ENCODE data around the gene TP53BP2.
"Not testable (repeated sequence)": the region's sequence is repeated elsewhere in the genome, so short reads cannot be mapped to it uniquely, and the experiment has no call there.

TP53BP2 gene

GRCh38 chr1:223819730-223820514 lies 25.8 kb downstream of the TP53BP2 start:
- H3K4me3 ChIP-seq (ENCODE audit: low read length): no peak overlapping the region
- peaks cover 33% of the 10 kb centered on the region for H3K36me3 ChIP-seq (ENCODE audit: insufficient read depth, low read length)
- H2AFZ ChIP-seq (ENCODE audit: low read depth, low read length): no peak overlapping the region
- H3K4me1 ChIP-seq (ENCODE audit: insufficient read depth, low read length): no peaks in the 10 kb centered on the region
- no peaks in the 10 kb centered on the region for H3K9me3 ChIP-seq (ENCODE audit: low read length)
- H3K27me3 ChIP-seq (ENCODE audit: insufficient read depth, low read length): no peaks in the 10 kb centered on the region

GRCh38 chr1:223817265-223817664 lies 28.5 kb downstream of the TP53BP2 start:
- H3K27me3 ChIP-seq (ENCODE audit: insufficient read depth, low read length); H2AFZ ChIP-seq (ENCODE audit: low read depth, low read length); H3K9me3 ChIP-seq (ENCODE audit: low read length); H3K4me1 ChIP-seq (ENCODE audit: insufficient read depth, low read length); H3K4me3 ChIP-seq (ENCODE audit: low read length): not testable (repeated sequence)
- H3K36me3 ChIP-seq (ENCODE audit: insufficient read depth, low read length): peaks cover 55% of the 10 kb centered on the region

- H3K36me3 ChIP-seq (ENCODE audit: insufficient read depth, low read length): peaks cover 55% of the 10 kb centered on the region
- H3K4me3 ChIP-seq (ENCODE audit: low read length): no peak overlapping the region
Observed at GRCh38 chr1:223815865-223816264, 29.9 kb downstream of the TP53BP2 start.

GRCh38 chr1:223815020-223815853 lies 30.5 kb downstream of the TP53BP2 start:
- Histone ChIP-seq H3K9me3 (ENCODE audit: low read length) (no peaks in the 10 kb centered on the region), H3K4me1 (ENCODE audit: insufficient read depth, low read length) (no peaks in the 10 kb centered on the region), H3K27me3 (ENCODE audit: insufficient read depth, low read length) (no peaks in the 10 kb centered on the region), H2AFZ (ENCODE audit: low read depth, low read length) (no peak overlapping the region), H3K4me3 (ENCODE audit: low read length) (no peak overlapping the region), H3K36me3 (ENCODE audit: insufficient read depth, low read length) (peaks cover 55% of the 10 kb centered on the region)

More at GRCh38 chr1:223815865-223816264, 29.9 kb downstream of the TP53BP2 start:
- no peaks in the 10 kb centered on the region for H3K9me3 ChIP-seq (ENCODE audit: low read length)
- no peak overlapping the region for H2AFZ ChIP-seq (ENCODE audit: low read depth, low read length)
- H3K27me3 ChIP-seq (ENCODE audit: insufficient read depth, low read length): no peaks in the 10 kb centered on the region
- no peaks in the 10 kb centered on the region for H3K4me1 ChIP-seq (ENCODE audit: insufficient read depth, low read length)

GRCh38 chr1:223813645-223814044 lies 32.1 kb downstream of the TP53BP2 start:
- Histone ChIP-seq H3K9me3 (ENCODE audit: low read length) (no peaks in the 10 kb centered on the region), H3K4me1 (ENCODE audit: insufficient read depth, low read length) (no peaks in the 10 kb centered on the region), H3K27me3 (ENCODE audit: insufficient read depth, low read length) (no peaks in the 10 kb centered on the region), H3K4me3 (ENCODE audit: low read length) (no peak overlapping the region), H3K36me3 (ENCODE audit: insufficient read depth, low read length) (peaks cover 59% of the 10 kb centered on the region), H2AFZ (ENCODE audit: low read depth, low read length) (no peak overlapping the region)

GRCh38 chr1:223811634-223812101 lies 34.1 kb downstream of the TP53BP2 start:
- Histone ChIP-seq H3K4me1 (ENCODE audit: insufficient read depth, low read length) (no peaks in the 10 kb centered on the region), H3K9me3 (ENCODE audit: low read length) (peaks cover 4% of the 10 kb centered on the region), H3K36me3 (ENCODE audit: insufficient read depth, low read length) (peaks cover 67% of the 10 kb centered on the region), H3K4me3 (ENCODE audit: low read length) (no peak overlapping the region), H2AFZ (ENCODE audit: low read depth, low read length) (no peak overlapping the region), H3K27me3 (ENCODE audit: insufficient read depth, low read length) (no peaks in the 10 kb centered on the region)

- Histone ChIP-seq H3K4me1 (ENCODE audit: insufficient read depth, low read length) (no peaks in the 10 kb centered on the region), H3K9me3 (ENCODE audit: low read length) (peaks cover 4% of the 10 kb centered on the region), H2AFZ (ENCODE audit: low read depth, low read length) (no peak overlapping the region), H3K36me3 (ENCODE audit: insufficient read depth, low read length) (peaks cover 72% of the 10 kb centered on the region), H3K27me3 (ENCODE audit: insufficient read depth, low read length) (no peaks in the 10 kb centered on the region), H3K4me3 (ENCODE audit: low read length) (no peak overlapping the region)
Observed at GRCh38 chr1:223810586-223810985, 35.2 kb downstream of the TP53BP2 start.

GRCh38 chr1:223809905-223810304 lies 35.8 kb downstream of the TP53BP2 start:
- not testable (repeated sequence) for H3K9me3 ChIP-seq (ENCODE audit: low read length); H3K4me3 ChIP-seq (ENCODE audit: low read length); H2AFZ ChIP-seq (ENCODE audit: low read depth, low read length); H3K4me1 ChIP-seq (ENCODE audit: insufficient read depth, low read length); H3K27me3 ChIP-seq (ENCODE audit: insufficient read depth, low read length)
- H3K36me3 ChIP-seq (ENCODE audit: insufficient read depth, low read length): peaks cover 78% of the 10 kb centered on the region

GRCh38 chr1:223803211-223803610 lies 42.5 kb downstream of the TP53BP2 start:
- no peak overlapping the region for H2AFZ ChIP-seq (ENCODE audit: low read depth, low read length)
- no peak overlapping the region for H3K4me3 ChIP-seq (ENCODE audit: low read length)
- H3K9me3 ChIP-seq (ENCODE audit: low read length): peaks cover 4% of the 10 kb centered on the region
- no peaks in the 10 kb centered on the region for H3K27me3 ChIP-seq (ENCODE audit: insufficient read depth, low read length)
- H3K36me3 ChIP-seq (ENCODE audit: insufficient read depth, low read length): peaks cover 85% of the 10 kb centered on the region
- H3K4me1 ChIP-seq (ENCODE audit: insufficient read depth, low read length): no peaks in the 10 kb centered on the region

GRCh38 chr1:223802602-223803001 lies 43.1 kb downstream of the TP53BP2 start:
- peaks cover 87% of the 10 kb centered on the region for H3K36me3 ChIP-seq (ENCODE audit: insufficient read depth, low read length)
- no peak overlapping the region for H3K4me3 ChIP-seq (ENCODE audit: low read length)
- H3K9me3 ChIP-seq (ENCODE audit: low read length): no peaks in the 10 kb centered on the region
- no peak overlapping the region for H2AFZ ChIP-seq (ENCODE audit: low read depth, low read length)
- H3K4me1 ChIP-seq (ENCODE audit: insufficient read depth, low read length): no peaks in the 10 kb centered on the region
- no peaks in the 10 kb centered on the region for H3K27me3 ChIP-seq (ENCODE audit: insufficient read depth, low read length)

- Histone ChIP-seq H3K4me3 (ENCODE audit: low read length) (no peak overlapping the region), H3K4me1 (ENCODE audit: insufficient read depth, low read length) (no peaks in the 10 kb centered on the region), H3K36me3 (ENCODE audit: insufficient read depth, low read length) (peaks cover 86% of the 10 kb centered on the region), H3K27me3 (ENCODE audit: insufficient read depth, low read length) (no peaks in the 10 kb centered on the region), H3K9me3 (ENCODE audit: low read length) (no peaks in the 10 kb centered on the region), H2AFZ (ENCODE audit: low read depth, low read length) (no peak overlapping the region)
Observed at GRCh38 chr1:223802032-223802431, 43.7 kb downstream of the TP53BP2 start.

GRCh38 chr1:223796210-223796609 lies 49.5 kb downstream of the TP53BP2 start:
- no peaks in the 10 kb centered on the region for H3K27me3 ChIP-seq (ENCODE audit: insufficient read depth, low read length)
- H3K4me1 ChIP-seq (ENCODE audit: insufficient read depth, low read length): no peaks in the 10 kb centered on the region
- H3K36me3 ChIP-seq (ENCODE audit: insufficient read depth, low read length): peaks cover 82% of the 10 kb centered on the region
- no peak overlapping the region for H2AFZ ChIP-seq (ENCODE audit: low read depth, low read length)
- no peak overlapping the region for H3K4me3 ChIP-seq (ENCODE audit: low read length)
- no peaks in the 10 kb centered on the region for H3K9me3 ChIP-seq (ENCODE audit: low read length)

- H3K27me3 ChIP-seq (ENCODE audit: insufficient read depth, low read length): no peaks in the 10 kb centered on the region
- H3K4me3 ChIP-seq (ENCODE audit: low read length): no peak overlapping the region
- peaks cover 72% of the 10 kb centered on the region for H3K36me3 ChIP-seq (ENCODE audit: insufficient read depth, low read length)
- no peaks in the 10 kb centered on the region for H3K4me1 ChIP-seq (ENCODE audit: insufficient read depth, low read length)
- H3K9me3 ChIP-seq (ENCODE audit: low read length): no peaks in the 10 kb centered on the region
- H2AFZ ChIP-seq (ENCODE audit: low read depth, low read length): no peak overlapping the region
Observed at GRCh38 chr1:223794136-223794880, 51.4 kb downstream of the TP53BP2 start.

Measured in neuron (in vitro differentiated cells).